Esophagus muscularis mucosa (tissue), 4 donors: ENCODE results near the gene RELCH. TPM values are rescaled to one million over a fixed set of nuclear protein-coding genes. Genes with fewer than 3 reads are reported as not detected.

ENCODE experiments used
- DNase-seq: peaks from one replicate; pipeline ENCODE4 v3.0.0-alpha.2; 2017; ENCODE audit errors: extremely low spot score
- H3K27ac ChIP-seq, 4 donors: fragments of 200-600 bp; sonication (generic); replicated peaks in 1 of 4; 1 replicate in 3 of 4; 2 replicates in 1 of 4; pipeline ENCODE4 v1.5.1; 2016 to 2019; ENCODE audit warnings: mild to moderate bottlenecking in 1 of 4
- H3K27me3 ChIP-seq, 4 donors: fragments of 200-600 bp; sonication (generic); one replicate each; pipeline versions ENCODE4 v1.5.1 to v1.6.0; 2016 to 2019
- H3K36me3 ChIP-seq, 4 donors: fragments of 200-600 bp; sonication (generic); one replicate each; pipeline ENCODE4 v1.5.1; 2016 to 2019
- H3K4me1 ChIP-seq, 4 donors: fragments of 200-600 bp; sonication (generic); one replicate each; pipeline ENCODE4 v1.5.1; 2016 to 2019
- H3K4me3 ChIP-seq, 4 donors: fragments of 200-600 bp; sonication (generic); 1 replicate in 2 of 4; 2 replicates in 2 of 4; pipeline ENCODE4 v1.5.1; 2016 to 2019; ENCODE audit warnings: mild to moderate bottlenecking in 4 of 4, moderate library complexity in 1 of 4
- H3K9me3 ChIP-seq, 4 donors: fragments of 200-600 bp; sonication (generic); 1 replicate in 3 of 4; 2 replicates in 1 of 4; pipeline ENCODE4 v1.5.1; 2016 to 2019
- CTCF ChIP-seq, 3 experiments: fragments of 200-600 bp in 2 of 3; fragments of 450-650 bp in 1 of 3; sonication (generic) in 2 of 3; IDR thresholded peaks; one replicate each; pipeline ENCODE4 v1.5.1; 2017 to 2019; ENCODE audit warnings: antibody characterized with exemption in 3 of 3, mild to moderate bottlenecking in 2 of 3, moderate library complexity in 1 of 3
- EP300 ChIP-seq: sonication (generic); formaldehyde crosslinking; IDR thresholded peaks from one replicate; pipeline ENCODE4 v1.6.1; 2017; ENCODE audit warnings: antibody characterized with exemption
- POLR2A ChIP-seq: fragments of 450-650 bp; IDR thresholded peaks from one replicate; pipeline ENCODE4 v1.6.1; 2017; ENCODE audit warnings: antibody characterized with exemption, moderate library complexity, mild to moderate bottlenecking, low read depth
- POLR2AphosphoS5 ChIP-seq, 2 donors: sonication (generic); formaldehyde crosslinking; IDR thresholded peaks; one replicate each; pipeline ENCODE4 v1.6.1; 2017; ENCODE audit warnings: antibody characterized with exemption in 2 of 2
- WGBS: methylation state at CpG from one replicate; pipeline ENCODE4 v1.1.5; 2018; 5-methylcytosine and 5-hydroxymethylcytosine counted together
- intact Hi-C: fragments of 100-400 bp; cut with DNase I; formaldehyde crosslinking; loops from one replicate; pipeline ENCODE4 v1.15.1; 2023
- total RNA-seq, 4 donors: library from RNA; depleted of rRNA; stranded (reverse); fragments of >200 nt; gene quantifications; one replicate each; pipeline versions ENCODE4 v1.1.0 to v1.2.1, GENCODE V29; 2016

RELCH gene
- total RNA-seq, 4 donors from 2014 or later, result 15.9 to 17.9 (median 17.5) TPM

GRCh38 chr18:62242955-62243354, 55.9 kb downstream of the RELCH start:
- TF ChIP-seq POLR2AphosphoS5 (IDR thresholded peaks at IDR 0.05) (no peak), EP300 (no peak), POLR2A (no peak), CTCF (IDR thresholded peaks at IDR 0.05) (no peak)
- DNase-seq, result no peak
- H3K36me3 ChIP-seq, result peaks cover 0 to 42% (median 31%) of the 10 kb centered on the region in 4 donors
- no peaks in the 10 kb centered on the region for H3K27me3 ChIP-seq
- no peaks in the 10 kb centered on the region for H3K9me3 ChIP-seq
- H3K4me3 ChIP-seq, result no peak overlapping the region
- WGBS, result 82% methylated on average over 1 of the region's 1 CpG
- no peak overlapping the region for H3K27ac ChIP-seq
- no peaks in the 10 kb centered on the region for H3K4me1 ChIP-seq
- intact Hi-C loops, result no loop called here

- TF ChIP-seq POLR2AphosphoS5 (IDR thresholded peaks at IDR 0.05) (no peak), EP300 (no peak), CTCF (IDR thresholded peaks at IDR 0.05) (no peak), POLR2A (no peak)
- no peak for DNase-seq
- no peaks in the 10 kb centered on the region for H3K9me3 ChIP-seq
- no peaks in the 10 kb centered on the region for H3K27me3 ChIP-seq
- WGBS, result 96% methylated on average over 8 of the region's 8 CpGs
- H3K36me3 ChIP-seq, result peaks cover 0 to 38% (median 28%) of the 10 kb centered on the region in 4 donors
- H3K4me1 ChIP-seq, result no peaks in the 10 kb centered on the region
- H3K4me3 ChIP-seq, result no peak overlapping the region
- intact Hi-C loops, result no loop called here
- no peak overlapping the region for H3K27ac ChIP-seq
Measured at GRCh38 chr18:62245177-62245576, 58.1 kb downstream of the RELCH start.

- Histone ChIP-seq H3K27me3 (no peaks in the 10 kb centered on the region), H3K9me3 (no peaks in the 10 kb centered on the region), H3K36me3 (peaks cover 0 to 37% (median 26%) of the 10 kb centered on the region in 4 donors), H3K27ac (no peak overlapping the region), H3K4me3 (no peak overlapping the region), H3K4me1 (no peaks in the 10 kb centered on the region)
- WGBS, result 61% methylated on average over 1 of the region's 1 CpG
- no peak for TF ChIP-seq EP300
- TF ChIP-seq POLR2AphosphoS5 (IDR thresholded peaks at IDR 0.05), result no peak
- TF ChIP-seq POLR2A, result no peak
- TF ChIP-seq CTCF (IDR thresholded peaks at IDR 0.05), result no peak
- intact Hi-C loops, result no loop called here
- no peak for DNase-seq
Measured at GRCh38 chr18:62245699-62246098, 58.6 kb downstream of the RELCH start.

GRCh38 chr18:62248313-62248712, 61.3 kb downstream of the RELCH start:
- DNase-seq, result no peak
- H3K9me3 ChIP-seq, result no peaks in the 10 kb centered on the region
- TF ChIP-seq POLR2A (no peak), POLR2AphosphoS5 (IDR thresholded peaks at IDR 0.05) (no peak), CTCF (IDR thresholded peaks at IDR 0.05) (no peak), EP300 (no peak)
- H3K4me3 ChIP-seq, result no peak overlapping the region
- no peaks in the 10 kb centered on the region for H3K4me1 ChIP-seq
- WGBS, result 44% methylated on average over 1 of the region's 1 CpG
- no peak overlapping the region for H3K27ac ChIP-seq
- H3K36me3 ChIP-seq, result peaks cover 0 to 28% (median 21%) of the 10 kb centered on the region in 4 donors
- no peaks in the 10 kb centered on the region for H3K27me3 ChIP-seq
- intact Hi-C loops, result loop anchor here (2.0 kb wide), 1 partner anchor 62 kb away; the partner anchor contains the start of genes PIGN and RELCH
